ENCODE data around the gene IQCK.

GRCh38 chr16:19700319-19700781, 17.7 kb upstream of the IQCK start:
- TF ChIP-seq EZH2 (IDR thresholded peaks at IDR 0.05) (no peak), POLR2AphosphoS5 (IDR thresholded peaks at IDR 0.05; ENCODE audit: borderline replicate concordance, low read depth, low read length) (no peak), FOXP2 (optimal IDR thresholded peaks at IDR 0.05; ENCODE audit: control extremely low read depth, extremely low read length, insufficient read depth) (no peak)

All from SK-N-MC (cell line).